ENCODE data around the gene C1R. TPM values are rescaled to one million over a fixed set of nuclear protein-coding genes. Genes with fewer than 3 reads are reported as not detected.

The C1R gene
- total RNA-seq, 1 experiment from 2014 or later = 19.0 TPM

Other genes with a start within 250 kb of the C1R start
- gene CDCA3, start 241.2 kb downstream of the C1R start, total RNA-seq (2014; rRNA removed; shearing (Covaris generic); ENCODE audit: low replicate concordance) = 136 and 216 TPM in 2 replicates
- 171 and 174 TPM in 2 replicates for gene USP5, start 240.3 kb downstream of the C1R start, total RNA-seq (2014; rRNA removed; shearing (Covaris generic); ENCODE audit: low replicate concordance)
- 3,126 and 3,575 TPM in 2 replicates for gene TPI1, start 224.9 kb downstream of the C1R start, total RNA-seq (2014; rRNA removed; shearing (Covaris generic); ENCODE audit: low replicate concordance)
- gene SPSB2, start 219.1 kb downstream of the C1R start, total RNA-seq (2014; rRNA removed; shearing (Covaris generic); ENCODE audit: low replicate concordance) = 63.0 and 79.5 TPM in 2 replicates
- gene LRRC23, start 187.6 kb downstream of the C1R start, total RNA-seq (2014; rRNA removed; shearing (Covaris generic); ENCODE audit: low replicate concordance) = 25.4 and 37.8 TPM in 2 replicates
- 91.9 and 127 TPM in 2 replicates for gene ENO2, start 177.9 kb downstream of the C1R start, total RNA-seq (2014; rRNA removed; shearing (Covaris generic); ENCODE audit: low replicate concordance)
- gene ATN1, start 164.5 kb downstream of the C1R start, total RNA-seq (2014; rRNA removed; shearing (Covaris generic); ENCODE audit: low replicate concordance) = 0.84 and 2.8 TPM in 2 replicates
- gene RNU7-1, start 148.6 kb downstream of the C1R start, total RNA-seq (2014; rRNA removed; shearing (Covaris generic); ENCODE audit: low replicate concordance) = not detected in 2 replicates
- gene C12orf57, start 148.4 kb downstream of the C1R start, total RNA-seq (2014; rRNA removed; shearing (Covaris generic); ENCODE audit: low replicate concordance) = 105 and 107 TPM in 2 replicates
- gene PTPN6, start 141.1 kb downstream of the C1R start, total RNA-seq (2014; rRNA removed; shearing (Covaris generic); ENCODE audit: low replicate concordance) = 28.3 and 30.2 TPM in 2 replicates
- 458 and 488 TPM in 2 replicates for gene PHB2, start 121.8 kb downstream of the C1R start, total RNA-seq (2014; rRNA removed; shearing (Covaris generic); ENCODE audit: low replicate concordance)
- gene EMG1, start 121.5 kb downstream of the C1R start, total RNA-seq (2014; rRNA removed; shearing (Covaris generic); ENCODE audit: low replicate concordance) = 43.4 and 93.6 TPM in 2 replicates
- gene LPCAT3, start 74.0 kb downstream of the C1R start, total RNA-seq (2014; rRNA removed; shearing (Covaris generic); ENCODE audit: low replicate concordance) = 19.5 and 26.3 TPM in 2 replicates
- gene C1S, start 31.7 kb downstream of the C1R start, total RNA-seq (2014; rRNA removed; shearing (Covaris generic); ENCODE audit: low replicate concordance) = 9.5 and 11.0 TPM in 2 replicates
- gene C1RL, start 16.8 kb upstream of the C1R start, total RNA-seq (2014; rRNA removed; shearing (Covaris generic); ENCODE audit: low replicate concordance) = 14.8 and 22.4 TPM in 2 replicates
- gene RBP5, start 36.4 kb upstream of the C1R start, total RNA-seq (2014; rRNA removed; shearing (Covaris generic); ENCODE audit: low replicate concordance) = not detected in 2 replicates
- 3.4 and 13.8 TPM in 2 replicates for gene CLSTN3, start 37.9 kb upstream of the C1R start, total RNA-seq (2014; rRNA removed; shearing (Covaris generic); ENCODE audit: low replicate concordance)
- gene PEX5, start 97.2 kb upstream of the C1R start, total RNA-seq (2014; rRNA removed; shearing (Covaris generic); ENCODE audit: low replicate concordance) = 31.9 and 45.3 TPM in 2 replicates
- gene ACSM4, start 211.6 kb upstream of the C1R start, total RNA-seq (2014; rRNA removed; shearing (Covaris generic); ENCODE audit: low replicate concordance) = not detected in 2 replicates